GM19239 (cell line): ENCODE results near the gene RAD51B.
A peak's percentile ranks its signal among the peaks of the same experiment; 100 is the strongest.

Experiments used
- DNase-seq: peaks from one replicate; pipeline ENCODE4 v3.0.0; 2011; ENCODE audit warnings: low spot score; ENCODE audit not compliant: insufficient read length
- FAIRE-seq: peaks from 2 replicates; lab custom pipeline; 2011; peaks lifted over from hg19 to GRCh38; lab: Jason Lieb, UNC

RAD51B gene

GRCh38 chr14:68499451-68499850 lies 679.9 kb downstream of the RAD51B start:
- DNase-seq (no peak), FAIRE-seq (no peak)

GRCh38 chr14:68501171-68501570 lies 681.6 kb downstream of the RAD51B start:
- DNase-seq (no peak), FAIRE-seq (no peak)

- FAIRE-seq = no peak
Measured at GRCh38 chr14:68501614-68502052, 682.1 kb downstream of the RAD51B start.

DNA sequence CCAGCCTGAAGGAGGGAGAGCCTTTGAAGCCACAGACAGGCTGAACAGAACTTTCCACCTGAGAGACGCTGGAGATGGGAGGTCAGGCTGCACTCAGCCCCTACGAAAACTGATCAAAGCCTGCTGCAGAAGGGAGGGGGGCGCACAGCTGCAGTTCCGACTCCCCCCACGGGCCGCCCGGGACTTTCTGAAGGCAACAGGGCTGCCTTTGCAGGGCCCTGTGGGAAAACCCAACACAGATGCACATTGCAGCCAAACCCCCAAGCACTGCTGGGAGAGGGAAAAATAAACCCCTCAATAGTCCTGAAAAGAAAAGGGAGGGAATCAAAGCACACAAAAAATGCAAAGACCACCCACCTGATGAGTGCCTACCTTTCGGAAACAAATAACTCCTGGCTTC lies 682.7 kb downstream of the RAD51B start:
- no peak for DNase-seq
- no peak for FAIRE-seq

More at GRCh38 chr14:68501614-68502052, 682.1 kb downstream of the RAD51B start:
- no peak for DNase-seq

DNA sequence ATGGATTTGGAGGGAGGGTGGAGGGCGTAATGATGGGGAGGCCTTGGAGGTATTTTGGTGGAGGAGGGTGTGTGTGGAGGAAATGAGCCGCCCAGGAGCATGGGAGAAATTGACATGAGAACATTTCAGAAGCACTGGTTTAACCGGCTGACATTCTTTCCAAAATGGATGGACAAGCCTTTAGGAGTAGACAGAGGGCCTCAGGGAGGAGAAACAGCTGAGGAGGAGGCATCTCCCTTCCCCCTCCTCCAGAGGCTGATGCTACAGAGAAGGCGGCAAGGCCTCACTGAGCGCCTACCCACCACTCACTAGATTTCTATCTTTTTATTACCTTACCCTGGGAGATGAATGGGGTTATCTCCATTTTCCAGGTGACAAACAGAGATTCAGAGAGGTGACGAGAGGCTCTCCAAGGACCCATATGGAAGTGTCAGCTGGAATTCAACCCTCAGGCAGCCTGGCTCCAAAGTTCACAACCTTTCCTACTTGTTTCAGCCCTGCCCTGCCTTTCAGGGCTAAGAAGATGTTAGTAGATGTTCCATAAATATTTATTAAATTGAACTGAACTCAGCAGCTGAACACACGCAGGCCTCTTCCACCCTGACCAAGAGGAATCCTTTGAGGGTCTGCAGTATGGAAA lies 683.7 kb downstream of the RAD51B start:
- FAIRE-seq (no peak), DNase-seq (no peak)

DNA sequence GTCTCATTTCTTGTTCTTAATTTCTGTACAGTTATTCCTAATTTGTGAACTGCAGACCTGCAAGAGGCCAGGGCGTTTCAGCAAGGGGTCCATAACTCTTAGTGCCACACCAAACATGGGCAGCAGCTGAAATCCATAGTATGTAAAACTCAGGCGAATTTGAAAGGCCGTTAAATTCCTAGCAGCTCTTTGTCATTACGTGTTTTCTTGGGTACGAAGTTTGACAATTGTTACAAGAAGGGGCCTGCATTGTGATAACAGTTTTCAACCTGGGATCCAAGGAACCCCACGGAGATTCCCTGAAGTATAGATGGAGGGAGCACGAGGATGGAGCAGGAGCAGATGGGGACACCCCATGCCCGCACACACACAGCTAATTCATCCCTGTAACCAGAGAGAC lies 685.3 kb downstream of the RAD51B start:
- no peak for FAIRE-seq
- DNase-seq = no peak

DNA sequence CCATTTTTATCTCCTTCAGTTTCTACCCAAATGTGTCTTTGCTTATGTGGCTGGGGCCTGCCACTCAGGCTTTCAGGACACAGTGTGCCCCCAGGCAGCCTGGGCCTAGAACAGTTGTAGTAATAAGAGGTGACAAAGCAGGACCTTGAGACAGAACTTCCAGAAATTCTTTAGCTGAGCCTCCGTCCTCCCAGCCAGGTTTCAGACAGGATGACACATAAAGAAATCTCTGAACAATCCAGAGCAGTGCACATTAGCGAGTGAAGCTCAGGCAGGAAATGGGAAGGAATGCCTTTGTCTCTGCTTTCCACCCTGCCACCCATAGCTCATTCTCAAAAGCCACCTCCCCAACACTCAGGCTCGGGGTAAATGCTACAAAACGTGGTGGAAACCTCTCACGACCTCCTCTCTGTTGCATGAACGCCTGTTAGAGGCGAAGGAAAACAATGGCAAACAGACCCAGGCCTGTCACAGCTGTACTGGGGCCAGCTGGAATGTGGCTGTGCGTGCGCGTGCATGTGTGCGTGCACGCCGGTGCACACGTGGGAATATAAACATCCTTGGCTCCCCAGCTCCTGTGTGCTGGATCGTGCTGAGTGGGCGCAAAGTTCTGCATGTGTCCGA lies 686.6 kb downstream of the RAD51B start:
- peak; percentile 79 for FAIRE-seq
- no peak for DNase-seq

- DNase-seq (peak; percentile 36), FAIRE-seq (peak; percentile 97)
Measured at GRCh38 chr14:68506645-68507419, 687.3 kb downstream of the RAD51B start.

GRCh38 chr14:68507544-68508081 lies 688.0 kb downstream of the RAD51B start:
- peak; percentile 11 for FAIRE-seq
- no peak for DNase-seq

DNA sequence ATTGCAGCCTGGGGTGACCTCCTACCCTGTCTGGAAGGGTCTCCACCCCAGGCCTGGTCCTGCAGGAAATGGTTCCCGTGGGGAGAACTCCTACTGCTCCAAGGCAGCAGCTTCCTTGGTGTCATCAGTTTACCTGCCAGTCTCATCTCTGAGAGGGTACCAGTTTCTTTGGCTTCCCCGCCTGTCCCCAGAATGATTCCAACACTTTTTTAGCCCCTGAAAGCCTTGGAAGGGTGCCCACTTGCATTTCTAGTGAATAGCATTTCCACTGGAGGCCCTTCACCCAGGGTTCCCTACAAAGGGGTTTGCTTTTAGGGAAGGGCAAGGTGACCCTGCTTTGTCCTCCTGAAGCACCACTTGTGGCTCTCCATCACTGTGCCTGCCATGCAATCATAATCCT lies 689.0 kb downstream of the RAD51B start:
- DNase-seq (no peak), FAIRE-seq (no peak)

DNA sequence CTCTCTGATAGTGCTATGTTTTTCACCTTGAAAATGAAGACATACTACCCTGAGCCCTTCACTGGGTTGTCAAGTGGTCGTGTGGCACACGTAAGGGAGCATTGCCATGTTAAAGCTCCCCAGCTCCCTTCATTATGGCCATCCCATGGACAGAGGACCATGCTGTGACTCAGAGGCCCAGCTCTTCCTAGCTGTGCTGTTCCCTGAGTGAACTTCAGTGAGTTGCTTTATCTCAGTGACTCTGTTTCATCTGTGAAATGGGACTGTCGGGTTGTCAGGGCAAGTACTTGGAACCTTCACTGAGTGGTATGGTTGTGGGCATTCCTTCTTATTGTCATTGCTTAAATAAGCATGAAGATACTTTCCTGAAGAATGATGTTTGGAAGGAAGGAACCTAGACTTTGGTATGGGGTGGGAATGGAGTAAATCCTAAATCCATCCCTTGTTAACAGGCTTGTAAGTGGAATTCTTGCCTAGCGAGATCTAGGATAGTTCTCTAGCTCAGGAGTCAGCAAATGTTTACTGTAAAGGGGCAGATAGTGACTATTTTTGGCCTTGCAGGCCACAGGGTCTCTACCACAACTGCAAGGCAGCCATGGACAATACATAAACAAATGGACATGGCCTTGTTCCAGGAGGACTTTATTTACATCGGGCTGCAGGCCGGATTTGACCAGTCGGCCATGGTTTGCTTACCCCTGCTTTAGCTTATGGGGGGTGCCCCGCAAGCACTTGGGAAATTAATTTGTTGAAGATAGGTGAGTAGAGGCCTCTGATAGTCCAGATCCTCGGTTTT lies 689.8 kb downstream of the RAD51B start:
- DNase-seq (no peak), FAIRE-seq (no peak)

DNA sequence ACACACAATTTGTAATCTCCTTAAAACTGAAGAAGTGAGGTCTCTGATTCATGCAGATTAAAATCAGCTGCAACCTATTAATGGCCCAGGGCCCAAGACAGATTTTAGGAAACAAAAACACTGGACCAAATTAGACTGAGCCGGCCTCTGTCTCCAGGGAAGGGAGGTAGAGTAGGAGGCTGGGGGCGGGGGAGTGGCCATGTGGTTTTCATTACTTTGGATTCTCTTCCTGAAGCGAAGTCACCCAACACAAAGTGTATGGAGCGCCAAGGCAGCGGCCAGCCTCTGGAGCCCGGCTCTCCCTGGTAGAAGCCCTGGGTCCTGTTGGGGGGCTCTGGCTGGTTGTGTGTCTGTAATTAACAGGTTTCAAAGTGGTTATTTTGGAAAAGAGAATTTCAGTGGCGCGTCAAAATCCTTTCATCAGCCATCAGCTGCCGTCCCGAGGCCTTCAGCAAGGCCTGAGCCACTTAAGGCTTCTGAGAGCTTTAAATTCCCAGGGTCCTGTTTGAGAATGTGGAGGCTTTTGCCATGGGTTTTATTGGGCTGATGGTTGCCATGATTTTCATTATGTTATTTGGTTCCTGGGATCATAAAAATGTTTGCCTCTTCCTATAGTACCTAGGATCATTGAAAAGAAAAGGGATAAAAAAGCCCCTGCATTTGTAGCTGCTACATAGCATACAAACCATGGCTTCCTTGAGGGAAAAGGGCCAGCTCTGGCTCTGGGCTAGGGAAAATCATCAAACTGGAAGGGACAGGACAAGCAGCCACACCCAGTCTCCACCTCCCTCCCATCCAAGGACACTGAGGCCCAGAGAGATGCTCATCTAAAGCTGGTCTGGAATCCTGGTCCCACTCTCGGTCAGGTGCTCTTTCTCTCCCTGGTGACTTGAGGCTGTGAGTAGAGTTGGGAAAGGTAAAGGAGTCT lies 690.9 kb downstream of the RAD51B start:
- FAIRE-seq = no peak
- DNase-seq = no peak

GRCh38 chr14:68511129-68512047 lies 691.8 kb downstream of the RAD51B start:
- FAIRE-seq (no peak), DNase-seq (no peak)

DNA sequence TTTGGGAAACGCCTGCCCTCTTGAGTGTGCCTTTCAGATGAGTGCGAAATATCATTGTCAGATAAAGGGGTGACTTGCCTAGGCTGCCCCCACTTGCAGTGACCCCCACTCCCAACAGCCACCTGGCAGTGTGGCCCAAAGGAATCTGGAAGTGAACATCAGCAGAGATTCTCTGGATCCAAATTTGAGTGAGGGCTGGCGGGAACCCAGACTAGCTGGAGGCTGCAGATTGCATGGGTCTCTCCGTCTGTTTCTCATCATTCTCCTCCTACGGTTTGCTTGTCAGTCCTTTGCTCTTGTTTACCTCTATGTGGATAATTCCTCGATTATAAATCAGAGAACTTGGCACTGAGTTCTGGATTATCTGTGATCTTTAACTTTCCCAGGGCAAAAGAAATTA lies 692.5 kb downstream of the RAD51B start:
- FAIRE-seq (no peak), DNase-seq (no peak)

DNA sequence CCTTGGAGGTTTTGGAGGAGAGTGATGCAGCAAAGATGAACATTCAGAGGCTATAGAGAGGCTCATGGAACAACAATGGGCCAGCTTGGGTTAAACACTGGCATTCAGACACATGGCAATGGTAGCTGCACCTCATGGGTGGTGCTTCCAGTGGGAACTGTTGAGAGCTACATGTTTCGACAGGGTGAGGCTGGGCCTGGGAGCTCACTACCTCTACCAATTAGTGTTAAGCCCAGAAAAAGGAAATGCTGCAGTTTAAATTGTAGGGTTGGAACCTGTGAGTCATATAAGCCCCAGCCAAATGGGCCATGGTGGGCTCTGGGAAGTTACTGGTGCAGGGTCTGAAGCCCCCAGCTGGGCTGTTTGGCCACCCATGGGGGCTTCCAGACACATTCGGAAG lies 693.6 kb downstream of the RAD51B start:
- no peak for FAIRE-seq
- DNase-seq = no peak

- peak; percentile 54 for DNase-seq
- FAIRE-seq = peak; percentile 80
Measured at GRCh38 chr14:68513838-68514607, 694.4 kb downstream of the RAD51B start.

DNA sequence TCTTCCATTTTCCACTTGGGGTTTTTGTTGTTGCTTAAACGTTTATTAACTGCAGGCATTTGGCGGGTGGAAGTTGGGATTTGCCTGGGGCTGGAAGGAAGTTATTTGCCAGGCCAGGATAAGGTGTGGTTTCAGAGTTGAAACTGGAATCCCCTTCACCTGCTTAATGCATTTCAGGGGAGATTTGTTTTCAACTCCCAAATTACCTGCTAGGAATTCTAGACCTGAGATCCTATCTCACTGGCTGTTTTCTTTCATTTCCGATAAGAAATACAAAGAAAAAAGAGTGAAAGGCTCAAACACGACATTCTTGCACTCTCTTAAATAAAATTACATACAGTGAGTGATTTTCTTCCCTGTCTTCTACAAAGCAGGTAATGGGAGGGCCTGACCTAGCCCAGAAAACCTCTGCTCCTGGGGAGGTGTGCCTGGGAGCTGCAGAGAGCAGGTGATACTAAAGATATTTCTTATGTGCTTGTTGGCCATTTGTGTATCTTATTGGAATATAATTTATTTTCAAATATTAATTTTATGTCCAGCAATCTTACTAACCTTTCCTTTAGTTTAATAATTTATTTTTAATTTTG lies 695.1 kb downstream of the RAD51B start:
- DNase-seq = no peak
- no peak for FAIRE-seq
